BJ (cell line): ENCODE data around the gene ARHGAP4. TPM values are rescaled to one million over a fixed set of nuclear protein-coding genes. Genes with fewer than 3 reads are reported as not detected.
A peak's percentile ranks its signal among the peaks of the same experiment; 100 is the strongest.

Experiments
- CTCF ChIA-PET: fragments of 350-600 bp; formaldehyde crosslinking; extraction: SDS; loops from one replicate; lab custom pipeline; 2021; ENCODE audit warnings: antibody characterized with exemption, inconsistent platforms; lab: Yijun Ruan, JAX
- POLR2A ChIA-PET: fragments of 300-600 bp; sonication (Branson Sonifier 250); formaldehyde crosslinking; extraction: SDS; loops from one replicate; lab custom pipeline; 2021; ENCODE audit warnings: antibody characterized with exemption; lab: Charles Lee
- DNase-seq: peaks from one replicate; pipeline ENCODE4 v3.0.0-alpha.2; 2011; ENCODE audit warnings: low read depth
- H3K27me3 ChIP-seq: 2 replicates; pipeline ENCODE4 v1.6.0; 2011; ENCODE audit warnings: low read length; ENCODE audit not compliant: control insufficient read depth, insufficient read depth
- H3K36me3 ChIP-seq: 2 replicates; pipeline ENCODE4 v1.5.1; 2011; ENCODE audit warnings: low read length; ENCODE audit not compliant: control insufficient read depth, insufficient read depth
- H3K4me3 ChIP-seq: 2 replicates; pipeline ENCODE4 v1.5.1; 2011; ENCODE audit warnings: low read depth, mild to moderate bottlenecking, control low read depth, low read length
- polyA plus RNA-seq: library from polyadenylated mRNA; depleted of rRNA; stranded (reverse); fragments of >200 nt; gene quantifications from 2 replicates; pipeline ENCODE4 v1.2.3, GENCODE V29; 2011
- TF ChIP-seq, protein P1 (sequence below): IDR thresholded peaks from 2 replicates; pipeline ENCODE4 v1.5.1; 2011; ENCODE audit warnings: low read depth, mild to moderate bottlenecking, control low read depth, inconsistent platforms, low read length, moderate library complexity; ENCODE audit not compliant: insufficient read depth

ARHGAP4 gene
- polyA plus RNA-seq, 1 experiment = 0.82 TPM

DNA sequence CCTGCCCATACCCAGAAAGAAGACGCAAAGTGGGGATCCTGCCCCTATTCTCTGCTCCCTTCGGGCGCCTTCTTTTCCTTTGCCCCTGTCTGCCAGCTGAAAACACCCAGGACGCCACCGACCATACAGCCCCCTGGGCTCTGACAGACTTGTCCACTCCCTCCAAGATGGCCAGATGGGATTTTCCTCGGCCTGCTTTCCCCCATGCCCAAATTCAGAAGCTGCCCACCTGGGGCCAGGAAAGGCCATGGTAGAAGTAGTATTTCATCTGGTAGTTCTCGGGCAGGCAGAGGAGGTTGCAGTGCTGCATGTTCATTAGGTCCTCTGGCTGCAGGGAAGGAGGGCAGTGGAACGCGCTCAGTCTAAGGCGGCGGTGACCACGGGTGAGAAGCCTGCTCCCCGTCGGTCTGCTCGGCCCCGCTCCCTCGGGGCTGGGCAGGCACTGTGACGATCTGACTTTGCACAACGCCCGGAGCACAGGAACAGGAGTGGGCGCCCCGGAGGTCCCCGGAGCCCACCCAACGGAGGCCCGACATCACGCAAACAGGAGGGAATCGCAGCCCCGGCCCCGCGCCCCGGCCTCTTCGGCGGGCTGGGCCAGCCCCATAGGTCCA, 8.2 kb upstream of the ARHGAP4 start:
- DNase-seq = no peak
- Histone ChIP-seq H3K4me3 (peak overlapping the region; percentile 71), H3K27me3 (no peaks in the 10 kb centered on the region), H3K36me3 (peaks cover 8% of the 10 kb centered on the region)
- TF ChIP-seq, protein P1, sequence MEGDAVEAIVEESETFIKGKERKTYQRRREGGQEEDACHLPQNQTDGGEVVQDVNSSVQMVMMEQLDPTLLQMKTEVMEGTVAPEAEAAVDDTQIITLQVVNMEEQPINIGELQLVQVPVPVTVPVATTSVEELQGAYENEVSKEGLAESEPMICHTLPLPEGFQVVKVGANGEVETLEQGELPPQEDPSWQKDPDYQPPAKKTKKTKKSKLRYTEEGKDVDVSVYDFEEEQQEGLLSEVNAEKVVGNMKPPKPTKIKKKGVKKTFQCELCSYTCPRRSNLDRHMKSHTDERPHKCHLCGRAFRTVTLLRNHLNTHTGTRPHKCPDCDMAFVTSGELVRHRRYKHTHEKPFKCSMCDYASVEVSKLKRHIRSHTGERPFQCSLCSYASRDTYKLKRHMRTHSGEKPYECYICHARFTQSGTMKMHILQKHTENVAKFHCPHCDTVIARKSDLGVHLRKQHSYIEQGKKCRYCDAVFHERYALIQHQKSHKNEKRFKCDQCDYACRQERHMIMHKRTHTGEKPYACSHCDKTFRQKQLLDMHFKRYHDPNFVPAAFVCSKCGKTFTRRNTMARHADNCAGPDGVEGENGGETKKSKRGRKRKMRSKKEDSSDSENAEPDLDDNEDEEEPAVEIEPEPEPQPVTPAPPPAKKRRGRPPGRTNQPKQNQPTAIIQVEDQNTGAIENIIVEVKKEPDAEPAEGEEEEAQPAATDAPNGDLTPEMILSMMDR = no peak
- ChIA-PET POLR2A (interaction anchor here (0.7 kb wide), 1 partner anchor 161 kb away, joined by 3 read pairs; no protein-coding TSS in a partner anchor), CTCF (interaction anchor here (3.8 kb wide), 1 partner anchor 13 kb away, joined by 18 read pairs; no protein-coding TSS in a partner anchor)

DNA sequence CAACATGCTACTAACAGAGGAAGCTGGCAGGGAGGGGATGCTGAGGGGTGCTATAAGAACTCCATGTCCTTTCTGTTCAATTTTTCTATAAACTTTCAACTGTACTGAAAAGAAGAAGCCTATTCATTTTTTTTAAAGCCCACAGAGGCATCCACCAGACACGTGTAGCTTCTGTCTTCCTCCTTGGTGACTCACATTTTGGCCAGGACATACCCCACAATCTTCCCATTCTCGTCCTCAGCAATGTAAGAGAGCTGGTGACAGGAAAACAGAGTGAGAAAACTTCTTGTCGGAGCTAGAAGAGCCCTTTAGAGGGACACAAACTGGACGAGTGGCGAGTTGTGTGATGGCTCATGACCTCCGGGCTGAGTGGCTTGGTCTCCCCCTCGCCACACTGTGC, 7.7 kb upstream of the ARHGAP4 start:
- POLR2A ChIA-PET = no interaction called here
- TF ChIP-seq, protein P1 = no peak
- Histone ChIP-seq H3K4me3 (peak overlapping the region; percentile 71), H3K27me3 (no peaks in the 10 kb centered on the region), H3K36me3 (peaks cover 8% of the 10 kb centered on the region)
- no peak for DNase-seq
- CTCF ChIA-PET = interaction anchor here (3.8 kb wide), 1 partner anchor 13 kb away, joined by 18 read pairs; no protein-coding TSS in a partner anchor

DNA sequence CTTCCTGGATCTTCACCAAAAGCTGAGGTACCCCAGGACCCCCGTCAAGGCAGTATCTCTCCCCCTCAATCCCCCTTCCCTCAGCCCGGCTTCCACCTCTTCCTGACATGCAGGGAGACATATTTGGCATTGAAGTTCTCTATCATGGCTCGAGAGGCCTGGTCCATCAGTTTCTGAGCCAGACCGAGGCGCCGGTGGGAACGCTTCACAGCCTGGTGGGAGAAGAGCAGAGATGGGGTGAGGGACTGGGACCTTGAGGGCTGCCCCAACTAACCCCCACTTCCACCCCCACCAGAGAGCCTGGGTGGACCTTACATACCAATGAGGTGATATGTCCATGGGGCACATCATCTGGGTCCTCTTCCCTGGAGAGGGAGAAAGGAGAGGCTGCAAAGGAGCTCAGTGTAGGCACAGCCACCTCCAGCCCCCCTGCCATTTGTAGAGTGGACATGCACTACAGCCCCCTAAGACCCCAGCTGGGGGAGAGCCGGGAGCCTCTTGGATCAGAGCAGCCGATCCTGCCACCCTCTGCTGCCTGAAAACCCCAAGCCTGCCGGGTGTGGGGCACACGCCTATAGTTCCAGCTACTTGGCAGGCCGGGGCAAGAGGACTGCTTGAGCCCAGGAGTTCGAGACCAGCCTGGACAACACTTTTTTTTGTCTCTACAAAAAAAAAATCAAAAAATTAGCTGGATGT, 6.3 kb upstream of the ARHGAP4 start:
- Histone ChIP-seq H3K36me3 (peaks cover 8% of the 10 kb centered on the region), H3K27me3 (no peaks in the 10 kb centered on the region), H3K4me3 (no peak overlapping the region)
- ChIA-PET POLR2A (no interaction called here), CTCF (no interaction called here)
- DNase-seq = no peak
- TF ChIP-seq, protein P1 = no peak

DNA sequence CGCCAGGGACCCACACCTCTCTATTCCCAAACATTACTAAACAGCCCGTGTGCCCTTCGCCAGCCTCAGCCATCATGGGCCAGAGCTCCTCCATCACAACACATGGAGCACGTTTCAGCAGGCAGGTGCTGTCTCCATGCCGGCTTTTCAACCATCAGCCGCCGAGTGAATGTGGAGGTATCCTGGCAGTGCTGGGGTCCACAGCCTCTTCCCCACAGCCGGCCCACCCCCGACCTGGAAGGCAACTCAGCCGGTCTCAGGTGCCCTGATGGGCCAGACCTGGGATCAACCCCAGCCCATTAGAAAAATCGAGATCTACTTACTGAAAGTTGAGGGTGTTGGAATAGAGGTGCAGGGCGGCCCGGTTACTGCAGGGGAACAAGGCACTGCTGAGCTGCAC, 5.7 kb upstream of the ARHGAP4 start:
- ChIA-PET POLR2A (no interaction called here), CTCF (no interaction called here)
- no peak overlapping the region for H3K4me3 ChIP-seq
- DNase-seq = no peak
- peaks cover 8% of the 10 kb centered on the region for H3K36me3 ChIP-seq
- TF ChIP-seq, protein P1 = no peak
- no peaks in the 10 kb centered on the region for H3K27me3 ChIP-seq

DNA sequence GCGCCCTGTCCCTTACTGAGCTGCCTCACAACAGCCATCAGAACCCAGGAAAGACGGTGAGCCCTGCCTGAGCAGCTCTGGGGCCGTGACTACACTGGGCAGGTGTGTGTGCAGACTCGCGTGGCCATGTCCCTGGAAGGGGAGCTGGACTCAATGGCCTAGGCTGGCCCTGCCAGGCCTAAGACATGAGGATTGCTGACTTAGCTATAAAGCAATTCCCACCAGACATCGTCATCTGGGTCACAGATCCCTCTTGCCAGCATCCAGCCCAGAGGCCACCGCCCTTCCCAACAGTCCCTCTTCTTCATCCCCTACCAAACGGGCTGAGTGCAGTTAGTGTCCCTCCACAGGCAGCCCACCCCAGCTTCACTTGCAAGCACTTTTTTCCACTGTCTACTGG, 5.1 kb upstream of the ARHGAP4 start:
- no peak for DNase-seq
- TF ChIP-seq, protein P1 = no peak
- Histone ChIP-seq H3K36me3 (peaks cover 8% of the 10 kb centered on the region), H3K27me3 (no peaks in the 10 kb centered on the region), H3K4me3 (no peak overlapping the region)
- CTCF ChIA-PET = no interaction called here
- POLR2A ChIA-PET = no interaction called here
